K562 (cell line): ENCODE measurements around the gene CIAO2A. TPM values are rescaled to one million over a fixed set of nuclear protein-coding genes. Genes with fewer than 3 reads are reported as not detected.
A peak's percentile ranks its signal among the peaks of the same experiment; 100 is the strongest.

Experiments
- BDP1 ChIP-seq: IDR thresholded peaks from 3 replicates; pipeline ENCODE4 v1.6.1; 2011; ENCODE audit not compliant: insufficient read length, insufficient read depth
- BMI1 ChIP-seq: fragments of 150-350 bp; IDR thresholded peaks from 2 replicates; pipeline ENCODE4 v1.6.1; 2014; ENCODE audit warnings: low read length
- C11orf30 ChIP-seq: fragments of 450-650 bp; IDR thresholded peaks from 2 replicates; pipeline ENCODE4 v1.6.1; 2016; ENCODE audit warnings: low read depth, mild to moderate bottlenecking
- CSDE1 ChIP-seq, 2 experiments: fragments of 450-650 bp; IDR thresholded peaks; 2 replicates each; pipeline ENCODE4 v1.6.1; 2016; ENCODE audit warnings: mild to moderate bottlenecking in 1 of 2
- DIDO1 ChIP-seq: fragments of 450-650 bp; IDR thresholded peaks from 2 replicates; pipeline ENCODE4 v1.6.1; 2016; ENCODE audit warnings: low read depth, missing biosample characterization, missing genetic modification characterization
- FOXA1 ChIP-seq: fragments of 450-650 bp; IDR thresholded peaks from 2 replicates; pipeline ENCODE4 v1.6.1; 2016; ENCODE audit warnings: mild to moderate bottlenecking, borderline replicate concordance
- FOXK2 ChIP-seq, 2 experiments: fragments of 450-650 bp; IDR thresholded peaks in 1 of 2; conservative IDR thresholded peaks in 1 of 2; 2 replicates each; pipeline ENCODE4 v1.6.1; 2016; ENCODE audit warnings: low read depth in 2 of 2, mild to moderate bottlenecking in 1 of 2
- HOXB6 ChIP-seq: fragments of 250-450 bp; sonication (Bioruptor Pico); IDR thresholded peaks from 2 replicates; pipeline ENCODE4 v1.5.1; 2022; ENCODE audit warnings: mild to moderate bottlenecking, borderline replicate concordance
- KAT7 ChIP-seq: sonication (generic); formaldehyde crosslinking; IDR thresholded peaks from 2 replicates; pipeline ENCODE4 v1.8.0; 2022; ENCODE audit warnings: missing genetic modification reagents, mild to moderate bottlenecking, borderline replicate concordance
- MAFF ChIP-seq: IDR thresholded peaks from 2 replicates; pipeline ENCODE4 v1.6.1; 2012; ENCODE audit warnings: low read length, improper control_type of control experiment
- NFE2 ChIP-seq: IDR thresholded peaks from 2 replicates; pipeline ENCODE4 v1.6.1; 2014; ENCODE audit warnings: antibody characterized with exemption, low read depth
- NRF1 ChIP-seq, 2 experiments: fragments of 450-650 bp; IDR thresholded peaks in 1 of 2; conservative IDR thresholded peaks in 1 of 2; 2 replicates each; pipeline ENCODE4 v1.6.1; 2014; ENCODE audit warnings: mild to moderate bottlenecking in 2 of 2
- PHB2 ChIP-seq: fragments of 450-650 bp; IDR thresholded peaks from 2 replicates; pipeline ENCODE4 v1.6.1; 2017; ENCODE audit warnings: low read depth
- RBM34 ChIP-seq: fragments of 200-400 bp; formaldehyde crosslinking; IDR thresholded peaks from 2 replicates; pipeline ENCODE4 v1.6.1; 2018; ENCODE audit warnings: low read length, borderline replicate concordance; ENCODE audit not compliant: insufficient read depth
- RFX1 ChIP-seq: fragments of 450-650 bp; IDR thresholded peaks from 2 replicates; pipeline ENCODE4 v1.6.1; 2016; ENCODE audit warnings: mild to moderate bottlenecking, moderate library complexity
- RHOXF2B ChIP-seq: fragments of 250-450 bp; sonication (Bioruptor Pico); conservative IDR thresholded peaks from 2 replicates; pipeline ENCODE4 v1.5.1; 2021
- SAFB2 ChIP-seq: fragments of 200-400 bp; formaldehyde crosslinking; IDR thresholded peaks from 2 replicates; pipeline ENCODE4 v1.6.1; 2018; ENCODE audit warnings: borderline replicate concordance, low read length, low read depth, moderate library complexity; ENCODE audit not compliant: severe bottlenecking
- ZBTB43 ChIP-seq: sonication (generic); formaldehyde crosslinking; IDR thresholded peaks from 2 replicates; pipeline ENCODE4 v1.8.0; 2023; ENCODE audit warnings: mild to moderate bottlenecking, missing genetic modification reagents
- ZBTB8A ChIP-seq: fragments of 450-650 bp; IDR thresholded peaks from 2 replicates; pipeline ENCODE4 v1.6.1; 2018; ENCODE audit warnings: mild to moderate bottlenecking, moderate library complexity; ENCODE audit not compliant: partially characterized antibody
- ZNF134 ChIP-seq: fragments of 250-450 bp; sonication (Bioruptor Pico); conservative IDR thresholded peaks from 2 replicates; pipeline ENCODE4 v1.4.0; 2020
- ZNF280B ChIP-seq: fragments of 250-450 bp; sonication (Bioruptor Pico); IDR thresholded peaks from 2 replicates; pipeline ENCODE4 v1.5.1; 2021; ENCODE audit warnings: mild to moderate bottlenecking
- ZNF507 ChIP-seq: conservative IDR thresholded peaks from 2 replicates; pipeline ENCODE4 v1.6.1; 2017; ENCODE audit warnings: missing genetic modification characterization, missing compliant biosample characterization
- ZNF707 ChIP-seq: fragments of 250-450 bp; sonication (Bioruptor Pico); conservative IDR thresholded peaks from 2 replicates; pipeline ENCODE4 v1.8.0; 2022; ENCODE audit warnings: inconsistent platforms, mild to moderate bottlenecking, moderate library complexity
- polyA plus RNA-seq, 8 experiments: library from polyadenylated mRNA; depleted of rRNA in 4 of 8; stranded (reverse) in 5 of 8; unstranded in 3 of 8; fragments of >200 nt; fragmentation: Nextera tagmentation in 2 of 8; fragmentation: Illumina TruSeq in 1 of 8; extraction: Ambion mirVana in 2 of 8; extraction: Trizol in 1 of 8; gene quantifications; 2 replicates each; pipeline versions ENCODE4 v1.2.1 to v1.2.3, GENCODE V29; 2011 to 2014; ENCODE audit warnings: inconsistent platforms in 1 of 8, missing spikeins in 1 of 8
- total RNA-seq, 7 experiments: library from RNA; depleted of rRNA in 6 of 7; stranded (reverse); fragments of >200 nt in 6 of 7; fragmentation: Illumina TruSeq in 2 of 7; extraction: Trizol in 2 of 7; gene quantifications; 2 replicates each; pipeline versions ENCODE4 v1.2.1 to v1.2.3, GENCODE V29; 2011 to 2021; ENCODE audit warnings: low replicate concordance in 1 of 7
- TF ChIP-seq, protein P1 (sequence below): sonication (generic); formaldehyde crosslinking; IDR thresholded peaks from 2 replicates; pipeline ENCODE4 v1.8.1; 2022; ENCODE audit warnings: missing genetic modification reagents
- TF ChIP-seq, protein P2 (sequence below), 2 experiments: IDR thresholded peaks; 2 replicates each; pipeline ENCODE4 v1.6.1; 2011; ENCODE audit warnings: borderline replicate concordance in 1 of 2, control low read depth in 1 of 2, low read depth in 1 of 2, low read length in 1 of 2, mild to moderate bottlenecking in 1 of 2, mixed read lengths in 1 of 2, moderate library complexity in 1 of 2; ENCODE audit not compliant: insufficient read depth in 1 of 2, insufficient read length in 1 of 2, poor library complexity in 1 of 2, severe bottlenecking in 1 of 2; ENCODE audit errors: extremely low read depth in 1 of 2

Gene CIAO2A
- total and polyA plus RNA-seq, 9 of the 15 experiments (the other 6 are each of a cell fraction or from before 2014, with no cell fraction given), result 161 to 429 (median 313) TPM

- no peak for TF ChIP-seq ZNF134 (CRISPR knock-in tag)
- TF ChIP-seq ZNF280B (CRISPR knock-in tag), result no peak
- no peak for TF ChIP-seq RHOXF2B (CRISPR knock-in tag)
- no peak; the same call in 1 of the 2 replicates for TF ChIP-seq DIDO1 (tag)
- TF ChIP-seq KAT7, result no peak
- no peak for TF ChIP-seq FOXK2 (conservative IDR thresholded peaks at IDR 0.05 in 1 of 2, IDR thresholded peaks at IDR 0.05 in 1 of 2; ENCODE audit: low read depth in 2 of 2)
- TF ChIP-seq, protein P1, sequence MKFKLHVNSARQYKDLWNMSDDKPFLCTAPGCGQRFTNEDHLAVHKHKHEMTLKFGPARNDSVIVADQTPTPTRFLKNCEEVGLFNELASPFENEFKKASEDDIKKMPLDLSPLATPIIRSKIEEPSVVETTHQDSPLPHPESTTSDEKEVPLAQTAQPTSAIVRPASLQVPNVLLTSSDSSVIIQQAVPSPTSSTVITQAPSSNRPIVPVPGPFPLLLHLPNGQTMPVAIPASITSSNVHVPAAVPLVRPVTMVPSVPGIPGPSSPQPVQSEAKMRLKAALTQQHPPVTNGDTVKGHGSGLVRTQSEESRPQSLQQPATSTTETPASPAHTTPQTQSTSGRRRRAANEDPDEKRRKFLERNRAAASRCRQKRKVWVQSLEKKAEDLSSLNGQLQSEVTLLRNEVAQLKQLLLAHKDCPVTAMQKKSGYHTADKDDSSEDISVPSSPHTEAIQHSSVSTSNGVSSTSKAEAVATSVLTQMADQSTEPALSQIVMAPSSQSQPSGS, result no peak
- no peak for TF ChIP-seq MAFF
- TF ChIP-seq FOXA1, result no peak
- TF ChIP-seq C11orf30, result no peak
- no peak for TF ChIP-seq RFX1
- no peak for TF ChIP-seq SAFB2
- TF ChIP-seq HOXB6, result no peak
- no peak for TF ChIP-seq CSDE1 (IDR thresholded peaks at IDR 0.05)
- TF ChIP-seq ZBTB43 (CRISPR knock-in tag), result no peak
- no peak for TF ChIP-seq BDP1
- TF ChIP-seq ZBTB8A, result no peak
- TF ChIP-seq BMI1, result no peak
- no peak for TF ChIP-seq RBM34
- TF ChIP-seq, protein P2, sequence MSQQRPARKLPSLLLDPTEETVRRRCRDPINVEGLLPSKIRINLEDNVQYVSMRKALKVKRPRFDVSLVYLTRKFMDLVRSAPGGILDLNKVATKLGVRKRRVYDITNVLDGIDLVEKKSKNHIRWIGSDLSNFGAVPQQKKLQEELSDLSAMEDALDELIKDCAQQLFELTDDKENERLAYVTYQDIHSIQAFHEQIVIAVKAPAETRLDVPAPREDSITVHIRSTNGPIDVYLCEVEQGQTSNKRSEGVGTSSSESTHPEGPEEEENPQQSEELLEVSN (IDR thresholded peaks at IDR 0.05; ENCODE audit: borderline replicate concordance in 1 of 2, extremely low read depth in 1 of 2, insufficient read depth in 1 of 2, insufficient read length in 1 of 2, low read depth in 1 of 2, low read length in 1 of 2, poor library complexity in 1 of 2, severe bottlenecking in 1 of 2), result peak in 1 of 2 experiments; percentile 49
- TF ChIP-seq NRF1 (conservative IDR thresholded peaks at IDR 0.05 in 1 of 2, IDR thresholded peaks at IDR 0.05 in 1 of 2), result 0 out of 4 replicates have a peak, but pooled peaks of 1 of the 2 experiments have one; percentile 18
- TF ChIP-seq PHB2, result 0 out of 2 replicates have a peak, but pooled peaks have one; percentile 41
- TF ChIP-seq ZNF507 (tag), result no peak
- TF ChIP-seq NFE2, result no peak
- no peak for TF ChIP-seq ZNF707 (CRISPR knock-in tag)
These were observed 593 bp downstream of the CIAO2A start (continued) for GRCh38 chr15:64092864-64093626.
